ENCODE results near the gene OR5K4.
A peak's percentile ranks its signal among the peaks of the same experiment; 100 is the strongest.

The OR5K4 gene, protein sequence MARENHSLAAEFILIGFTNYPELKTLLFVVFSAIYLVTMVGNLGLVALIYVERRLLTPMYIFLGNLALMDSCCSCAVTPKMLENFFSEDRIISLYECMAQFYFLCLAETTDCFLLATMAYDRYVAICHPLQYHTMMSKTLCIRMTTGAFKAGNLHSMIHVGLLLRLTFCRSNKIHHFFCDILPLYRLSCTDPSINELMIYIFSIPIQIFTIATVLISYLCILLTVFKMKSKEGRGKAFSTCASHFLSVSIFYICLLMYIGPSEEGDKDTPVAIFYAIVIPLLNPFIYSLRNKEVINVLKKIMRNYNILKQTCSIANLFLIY

DNA sequence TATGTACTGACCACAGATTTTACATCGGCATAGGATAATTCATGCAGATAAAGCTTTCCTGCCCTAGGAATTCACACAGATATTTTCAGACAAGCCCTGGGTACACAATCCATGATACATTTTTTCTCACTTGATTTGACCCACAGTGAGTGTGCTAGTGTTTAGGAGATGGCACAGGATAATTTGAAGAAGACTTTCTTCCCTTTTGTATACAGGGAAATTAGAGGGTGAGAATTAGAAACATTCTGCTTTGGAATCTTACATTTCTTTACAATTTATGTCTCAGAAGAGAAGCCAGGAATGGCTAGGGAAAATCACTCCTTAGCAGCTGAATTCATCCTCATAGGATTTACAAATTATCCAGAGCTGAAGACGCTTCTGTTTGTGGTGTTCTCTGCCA lies at the start of gene OR5K4:
OR5K4 (plus strand) TSS at position 301 of the 400 bp plus-strand sequence; CDS start at position 301, 0 bp downstream.
- DNase-seq = no peak

DNA sequence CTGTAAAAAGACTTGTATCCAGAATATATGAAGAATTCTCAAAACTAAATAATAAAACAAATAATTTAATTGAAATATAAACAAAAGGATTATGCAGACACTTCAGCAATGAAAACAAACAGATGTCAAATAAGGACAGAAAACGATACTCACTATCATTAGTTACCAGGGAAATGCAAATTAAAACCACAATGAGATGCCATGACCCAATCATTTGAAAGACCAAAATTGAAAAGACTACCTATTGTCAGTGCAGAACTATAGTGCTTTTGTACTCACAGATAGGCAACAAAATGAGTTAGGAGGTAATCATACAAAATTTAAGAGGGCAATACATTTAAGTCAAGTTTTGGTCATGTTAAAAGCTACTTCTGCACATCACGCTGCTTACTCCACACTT lies 31.6 kb upstream of the OR5K4 start:
- DNase-seq = no peak

DNA sequence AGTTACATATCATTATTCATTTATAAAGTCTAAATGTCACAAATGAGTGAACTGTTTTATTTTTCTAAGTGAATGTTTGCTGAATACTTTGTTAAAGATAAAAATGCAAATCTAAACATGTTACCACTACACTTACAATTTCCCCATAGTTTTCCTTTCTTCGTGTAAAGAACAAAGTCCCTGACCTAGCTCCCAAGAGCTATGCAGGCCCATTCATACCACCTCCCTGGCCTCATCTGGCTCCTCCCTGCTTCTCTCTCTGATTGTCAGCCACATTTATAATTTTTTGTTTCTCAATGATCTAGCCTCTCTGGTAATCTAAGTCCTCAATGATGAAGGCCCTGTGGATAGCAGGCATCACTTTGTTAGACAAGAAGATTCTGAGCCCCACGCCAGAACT lies 31.0 kb upstream of the OR5K4 start:
- DNase-seq = no peak

DNA sequence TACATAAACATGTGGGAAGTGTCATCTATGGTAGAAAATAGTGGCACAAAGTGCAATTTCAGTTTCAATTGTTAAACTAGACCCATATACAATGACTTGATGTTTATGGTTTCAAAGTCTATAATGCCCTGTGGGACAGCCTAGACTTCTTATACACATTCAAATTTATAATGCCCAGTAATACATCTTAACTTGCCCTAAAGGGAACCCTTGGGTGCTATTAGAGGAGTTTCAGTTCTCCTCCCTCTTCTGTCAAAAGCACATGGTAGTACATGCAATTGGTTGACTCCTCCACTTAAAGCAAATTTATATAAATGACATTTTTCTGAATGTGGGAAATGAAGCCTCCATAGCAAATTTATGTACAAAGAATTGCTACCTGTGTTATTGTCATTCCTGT lies 30.2 kb upstream of the OR5K4 start:
- no peak for DNase-seq

DNA sequence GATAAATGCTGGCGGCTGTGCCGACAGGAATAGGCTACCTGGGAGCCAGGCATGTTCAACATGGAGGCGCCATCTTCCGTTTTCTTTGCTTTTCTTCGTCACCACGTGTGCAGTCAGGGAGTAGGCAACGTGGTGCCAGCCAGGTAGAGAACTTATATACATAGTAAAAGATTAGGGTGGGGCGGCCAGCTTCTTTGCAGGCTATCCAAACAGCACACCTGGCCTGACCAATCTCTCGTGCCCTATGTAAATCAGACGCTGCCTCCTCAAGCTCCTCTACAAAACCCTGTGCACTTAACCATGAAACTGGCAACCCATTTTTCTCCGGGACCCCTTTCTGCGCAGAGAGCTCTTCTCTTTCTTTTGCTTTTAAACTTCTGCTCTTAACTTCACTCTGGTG lies 28.6 kb upstream of the OR5K4 start:
- DNase-seq = no peak

DNA sequence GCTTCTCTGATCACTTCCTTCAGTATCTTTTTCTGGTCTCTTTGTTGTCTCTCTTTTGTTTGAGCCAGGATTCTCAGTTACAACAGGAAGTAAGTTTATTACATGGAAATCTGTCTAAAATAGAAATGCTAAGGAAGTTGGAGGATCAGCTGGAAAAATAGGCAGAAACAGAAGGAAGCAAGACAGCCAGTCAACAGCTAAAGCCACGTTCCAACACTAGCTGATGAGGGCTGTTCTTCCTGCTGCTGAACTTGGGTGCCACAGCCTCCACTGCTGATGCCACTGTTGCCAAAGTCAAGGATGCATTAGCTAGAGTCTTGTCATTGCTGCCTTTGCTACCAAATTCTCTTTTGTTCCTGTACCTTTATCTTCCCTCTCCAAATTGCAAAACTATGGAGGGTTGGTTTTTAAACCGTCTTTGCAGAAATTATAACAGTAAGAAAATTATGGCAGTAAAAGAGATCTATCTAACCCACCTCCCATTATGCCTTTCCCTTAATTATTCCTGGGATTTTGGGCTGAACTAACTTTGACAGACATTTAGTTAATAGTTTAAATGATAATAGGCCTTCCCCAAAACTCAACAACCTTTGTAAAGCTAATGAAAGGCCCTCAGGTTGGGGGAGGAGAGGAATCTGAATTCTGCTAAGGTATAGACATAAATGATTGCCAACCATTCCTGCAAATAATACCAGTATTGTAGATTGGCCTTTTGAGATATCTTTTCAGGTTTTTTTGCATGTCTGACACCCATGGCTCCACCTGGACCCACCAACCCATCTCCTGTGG lies 27.4 kb upstream of the OR5K4 start:
- DNase-seq = no peak

DNA sequence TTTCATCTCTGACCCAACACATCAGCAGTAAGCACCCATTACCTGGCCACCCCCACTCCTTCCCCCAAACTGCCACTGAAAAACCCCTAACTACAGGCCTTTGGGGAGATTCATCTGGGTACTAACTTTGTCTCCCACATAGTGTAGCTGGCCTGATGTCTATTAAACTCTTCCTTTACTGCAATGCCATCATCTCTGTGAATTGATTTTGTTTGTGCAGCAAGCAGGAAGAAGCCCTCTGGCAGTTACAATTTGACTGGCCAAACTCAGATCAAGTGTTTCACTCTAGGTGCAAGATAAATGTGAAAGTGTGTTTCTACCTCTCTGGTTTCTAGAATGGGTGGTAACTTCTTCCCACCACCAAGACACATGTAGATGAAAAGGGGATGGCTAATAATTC lies 26.7 kb upstream of the OR5K4 start:
- no peak for DNase-seq

DNA sequence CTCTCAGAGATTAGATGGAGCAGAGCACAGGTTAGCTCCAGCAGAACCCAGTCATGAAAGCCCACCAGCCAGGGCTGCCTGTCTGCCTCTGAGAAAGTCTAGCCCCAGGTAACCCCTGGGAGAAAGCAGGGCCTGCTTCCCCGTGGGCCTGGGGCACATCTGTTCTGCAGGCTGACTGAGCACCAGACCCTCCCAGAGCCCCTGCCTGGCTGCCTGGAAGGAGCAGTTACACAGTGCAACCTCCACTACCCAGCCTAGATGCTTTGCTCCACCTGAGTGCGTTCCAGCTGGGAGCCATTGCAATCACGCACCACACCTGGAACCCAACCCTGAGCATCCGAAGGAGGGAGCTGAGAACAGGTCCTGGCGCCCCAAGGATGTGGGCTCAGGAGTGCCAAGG lies 24.7 kb upstream of the OR5K4 start:
- DNase-seq = no peak

DNA sequence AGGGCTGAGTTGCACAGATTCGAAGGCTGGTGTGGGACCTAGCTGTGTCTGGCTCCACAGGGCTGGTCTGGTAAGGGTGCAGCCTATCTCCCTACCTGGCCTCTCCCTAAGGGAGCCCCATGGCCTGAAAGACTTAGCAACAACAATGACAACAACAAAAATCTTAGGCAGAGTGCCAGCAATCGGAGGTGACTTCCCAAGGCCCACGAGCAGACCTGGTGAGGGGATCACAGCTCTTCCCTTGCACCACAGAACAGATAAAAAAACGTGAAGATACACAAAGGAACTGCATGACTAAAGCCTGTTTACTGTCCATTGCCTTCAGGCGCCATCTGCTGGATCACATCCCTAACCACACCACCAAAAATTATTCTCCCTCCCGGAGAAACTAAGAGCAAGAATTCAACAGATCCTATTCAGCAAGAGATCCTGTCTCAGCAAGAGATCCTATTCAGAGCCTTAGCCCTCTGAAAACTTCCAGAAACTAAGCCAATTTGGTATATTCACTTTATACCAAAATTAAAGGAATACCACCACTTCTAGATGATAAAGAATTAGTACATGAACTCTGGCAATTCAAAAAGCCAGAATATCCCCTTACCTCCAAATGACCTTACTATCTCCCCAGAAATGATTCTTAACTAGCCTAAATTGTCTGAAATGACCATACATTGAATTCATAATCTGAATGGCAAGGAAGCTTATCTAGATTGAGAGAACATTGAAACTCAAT lies 24.1 kb upstream of the OR5K4 start:
- peak; percentile 78 for DNase-seq

DNA sequence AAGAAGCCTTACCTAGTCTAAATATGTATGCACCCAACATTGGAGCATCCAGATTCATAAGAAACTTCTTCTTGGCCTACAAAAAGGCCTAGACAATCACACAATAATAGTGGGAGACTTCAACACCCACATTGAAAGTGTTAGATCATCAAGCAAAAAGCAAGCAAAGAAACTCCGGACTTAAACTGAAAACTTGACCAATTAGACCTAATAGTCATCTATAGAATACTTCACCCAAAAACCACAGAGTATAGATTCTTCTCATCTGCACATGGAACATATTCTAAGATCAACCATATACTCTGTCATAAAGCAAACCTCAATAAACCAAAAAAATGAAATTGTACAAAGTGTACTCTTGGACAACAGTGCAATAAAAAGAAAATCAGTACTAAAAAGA lies 22.3 kb upstream of the OR5K4 start:
- no peak for DNase-seq

DNA sequence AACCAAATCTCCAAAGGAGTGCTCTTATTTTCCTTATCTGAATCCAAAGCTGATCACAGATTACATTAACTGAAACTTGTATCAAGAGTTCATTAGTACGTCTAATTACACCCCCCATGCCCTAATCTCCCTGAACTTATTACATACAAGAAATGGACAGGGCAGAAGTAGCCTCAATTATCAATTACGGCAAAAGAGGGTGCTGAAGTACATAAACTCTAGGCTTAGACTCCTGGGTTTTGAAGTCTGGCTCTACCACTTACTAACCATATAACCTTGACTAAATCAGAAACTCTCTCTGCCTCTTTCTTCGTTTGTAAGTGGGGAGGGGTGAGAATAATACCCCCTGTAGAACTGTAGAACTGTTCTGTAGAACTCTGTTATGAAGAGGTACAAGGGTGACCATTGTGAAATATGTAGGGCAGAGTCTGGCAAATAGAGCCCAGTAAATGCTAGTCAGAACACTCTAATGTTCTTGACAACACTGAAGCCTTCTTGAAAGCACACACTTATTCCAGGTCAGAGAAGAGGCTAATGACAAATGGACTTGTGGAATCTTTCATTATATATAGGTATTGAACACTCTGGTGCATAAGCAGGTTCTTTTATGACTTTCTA lies 19.6 kb upstream of the OR5K4 start:
- no peak for DNase-seq

DNA sequence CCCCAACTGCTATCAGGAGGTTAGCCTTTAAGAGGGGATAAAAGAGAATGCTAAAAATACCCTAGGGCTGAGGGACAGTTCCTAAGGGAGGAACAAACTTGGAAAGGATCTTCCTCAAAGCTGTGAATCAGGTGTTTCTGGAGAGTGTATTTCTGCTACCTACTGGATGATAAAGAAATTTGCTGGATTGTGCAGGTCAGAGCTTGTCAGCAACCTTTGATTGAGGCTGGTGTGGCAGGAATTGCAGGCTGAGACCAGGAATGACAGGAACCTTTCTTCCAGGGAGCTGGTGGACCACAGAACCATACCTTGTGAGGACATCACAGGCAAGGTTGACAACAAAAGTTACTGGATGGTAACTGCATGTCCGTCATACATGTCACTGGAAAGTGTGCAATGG lies 14.6 kb upstream of the OR5K4 start:
- DNase-seq = no peak

DNA sequence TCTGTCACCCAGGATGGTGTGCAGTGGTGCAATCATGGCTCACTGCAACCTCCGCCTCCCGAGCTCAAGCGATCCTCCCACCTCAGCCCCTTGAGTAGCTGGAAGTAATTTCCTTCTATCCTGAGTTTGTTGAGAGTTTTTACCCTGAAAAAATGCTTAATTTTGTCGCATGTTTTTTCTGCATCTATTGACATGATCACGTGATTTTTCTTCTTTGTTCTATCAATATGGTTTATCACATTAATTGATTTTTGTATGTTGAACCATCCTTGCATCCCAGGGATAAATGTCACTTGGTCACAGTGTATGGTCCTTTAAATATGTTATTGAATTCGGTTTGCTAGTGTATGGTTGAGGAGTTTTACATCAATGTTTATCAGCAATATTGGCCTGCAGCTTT lies 11.9 kb upstream of the OR5K4 start:
- DNase-seq = no peak

DNA sequence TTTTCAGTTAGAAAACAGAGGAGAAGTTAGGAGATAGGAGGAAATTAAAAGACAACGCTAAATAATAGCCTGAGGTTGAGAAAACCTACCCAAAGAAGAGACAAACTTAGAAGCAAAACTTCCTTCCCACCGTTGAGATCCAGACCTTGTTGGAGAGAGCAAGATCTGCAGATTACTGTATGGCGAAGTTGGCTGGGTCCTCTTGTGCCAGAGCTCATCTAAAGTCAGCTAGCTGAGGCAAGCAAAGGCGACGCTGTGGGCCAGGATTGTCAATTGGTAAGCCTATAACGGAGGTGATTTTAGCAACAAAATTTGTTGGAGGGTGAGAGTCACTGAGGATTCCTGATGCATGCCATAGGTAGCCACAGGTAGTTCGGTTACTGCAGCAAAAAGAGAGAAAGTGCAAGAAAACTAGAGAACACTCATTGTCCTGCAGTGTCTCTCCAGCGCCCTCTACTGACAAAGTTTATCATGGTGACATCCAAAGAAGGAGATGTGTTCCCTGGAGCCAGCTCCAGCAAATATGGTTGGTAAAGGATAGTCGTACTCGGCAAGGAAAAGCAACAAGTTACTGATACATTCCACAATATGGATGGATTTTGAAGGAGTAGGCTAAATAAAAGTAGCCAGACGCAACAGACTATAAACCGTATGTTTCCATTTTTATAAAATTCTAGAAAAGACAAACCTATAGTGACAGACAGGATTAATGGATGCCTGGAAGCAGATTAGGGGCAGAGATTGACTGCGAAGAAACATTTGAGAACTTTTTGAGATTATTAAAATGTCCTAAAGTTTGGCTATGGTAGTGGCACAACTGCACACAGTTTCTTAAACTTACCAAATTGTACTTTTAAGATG lies 9.8 kb upstream of the OR5K4 start:
- no peak for DNase-seq

DNA sequence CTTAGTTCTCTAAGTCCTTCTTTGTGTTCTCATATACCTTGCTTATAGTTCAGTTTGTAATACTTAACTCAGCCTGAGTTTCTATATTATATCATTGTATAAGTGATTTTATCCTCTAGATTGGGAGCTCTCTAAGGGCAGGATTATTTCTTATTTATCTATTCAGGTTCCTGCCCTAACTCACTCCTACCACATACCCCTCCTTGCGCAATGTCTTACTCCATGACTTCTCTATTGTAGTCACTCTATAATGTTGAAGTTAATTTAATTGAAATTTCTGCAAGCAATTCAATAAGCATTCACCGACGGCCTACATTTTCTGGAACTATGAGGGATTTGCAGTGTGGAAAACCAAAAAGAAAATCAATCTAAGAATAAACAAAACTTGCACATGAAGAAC lies 3.6 kb upstream of the OR5K4 start:
- no peak for DNase-seq

DNA sequence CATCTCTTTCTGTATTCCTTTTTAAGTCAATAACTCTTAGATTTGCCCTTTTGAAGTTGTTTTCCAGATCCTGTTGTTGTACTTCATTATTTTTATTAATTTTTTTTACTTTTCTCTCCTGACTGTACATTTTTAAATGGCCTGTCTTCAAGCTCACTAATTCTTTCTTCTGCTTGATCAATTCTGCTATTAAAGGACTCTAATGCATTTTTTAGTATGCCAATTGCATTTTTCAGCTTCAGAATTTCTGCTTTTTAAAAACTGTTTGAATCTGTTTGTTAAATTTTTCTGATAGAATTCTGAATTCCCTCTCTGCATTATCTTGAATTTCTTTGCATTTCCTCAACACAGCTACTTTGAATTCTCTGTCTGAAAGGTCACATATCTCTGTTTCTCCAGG lies 5.6 kb downstream of the OR5K4 start:
- DNase-seq = no peak

DNA sequence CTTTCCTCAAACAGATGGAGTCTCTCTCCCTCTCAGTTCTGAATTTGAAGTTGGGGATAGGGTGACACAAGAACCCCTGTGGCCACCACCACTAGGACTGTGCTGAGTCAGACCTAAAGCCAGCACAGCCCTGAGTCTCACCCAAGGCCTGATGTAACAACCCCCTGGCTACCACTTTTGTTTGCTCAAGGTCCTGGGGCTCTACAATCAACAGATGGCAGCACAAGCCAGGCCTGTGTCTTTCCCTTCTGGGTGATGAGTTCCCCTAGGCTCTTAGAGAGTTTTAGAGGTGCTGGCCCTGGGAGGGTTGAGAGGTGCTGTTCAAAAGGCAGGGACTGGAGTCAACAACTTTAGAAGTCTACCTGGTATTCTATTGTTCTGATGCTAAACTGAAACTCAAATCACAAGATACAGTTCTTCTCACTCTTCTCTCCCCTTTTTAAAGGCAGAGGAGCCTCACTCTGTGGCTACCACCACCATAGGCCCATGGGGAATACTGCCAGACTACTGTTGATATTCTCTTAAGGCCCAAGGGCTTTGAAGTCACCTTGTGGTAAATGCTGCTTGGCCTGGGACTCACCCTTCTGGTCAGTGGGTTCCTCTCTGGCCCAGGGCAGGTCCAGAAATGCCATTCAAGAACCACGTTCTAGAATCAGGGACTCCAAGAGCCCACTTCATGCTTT lies 6.5 kb downstream of the OR5K4 start:
- DNase-seq = no peak

DNA sequence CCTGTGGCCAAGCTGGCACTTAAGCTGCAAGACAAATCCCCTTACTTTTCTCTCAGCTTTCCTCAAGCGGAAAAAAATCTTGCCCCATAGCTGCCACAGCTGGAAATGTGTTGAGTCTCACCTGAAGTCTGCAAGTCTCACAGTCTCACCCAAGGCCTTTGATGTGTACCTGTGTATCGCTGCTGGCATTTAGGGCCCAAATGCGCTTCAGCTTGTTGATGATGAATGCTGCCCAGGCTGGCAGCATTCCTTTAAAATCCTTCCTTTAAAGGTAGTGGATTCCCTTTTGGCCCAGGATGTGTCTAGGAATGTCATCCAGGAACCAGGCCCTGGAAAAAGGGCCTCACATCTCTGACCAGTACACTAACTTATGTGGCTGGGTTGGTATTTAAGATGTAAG lies 7.0 kb downstream of the OR5K4 start:
- no peak for DNase-seq

DNA sequence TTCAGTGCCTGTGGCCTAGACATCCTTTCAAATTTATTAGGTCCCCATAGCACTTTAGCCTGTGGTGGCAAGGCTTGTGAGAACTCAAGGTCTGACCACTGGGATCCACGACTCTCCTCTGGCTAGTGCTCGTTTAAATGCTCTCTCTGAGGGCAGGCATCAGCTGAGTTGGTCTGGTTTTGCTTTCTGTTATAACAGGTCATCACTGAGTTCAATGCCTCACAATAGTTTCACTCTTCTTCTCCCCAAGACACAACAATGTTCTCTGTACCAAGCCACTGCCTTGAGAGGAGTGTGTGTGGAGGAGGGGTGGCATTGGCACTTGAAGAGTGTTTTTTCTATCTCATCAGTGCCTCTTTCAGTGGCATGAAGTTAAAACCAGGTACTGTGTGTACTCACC lies 7.6 kb downstream of the OR5K4 start:
- no peak for DNase-seq

DNA sequence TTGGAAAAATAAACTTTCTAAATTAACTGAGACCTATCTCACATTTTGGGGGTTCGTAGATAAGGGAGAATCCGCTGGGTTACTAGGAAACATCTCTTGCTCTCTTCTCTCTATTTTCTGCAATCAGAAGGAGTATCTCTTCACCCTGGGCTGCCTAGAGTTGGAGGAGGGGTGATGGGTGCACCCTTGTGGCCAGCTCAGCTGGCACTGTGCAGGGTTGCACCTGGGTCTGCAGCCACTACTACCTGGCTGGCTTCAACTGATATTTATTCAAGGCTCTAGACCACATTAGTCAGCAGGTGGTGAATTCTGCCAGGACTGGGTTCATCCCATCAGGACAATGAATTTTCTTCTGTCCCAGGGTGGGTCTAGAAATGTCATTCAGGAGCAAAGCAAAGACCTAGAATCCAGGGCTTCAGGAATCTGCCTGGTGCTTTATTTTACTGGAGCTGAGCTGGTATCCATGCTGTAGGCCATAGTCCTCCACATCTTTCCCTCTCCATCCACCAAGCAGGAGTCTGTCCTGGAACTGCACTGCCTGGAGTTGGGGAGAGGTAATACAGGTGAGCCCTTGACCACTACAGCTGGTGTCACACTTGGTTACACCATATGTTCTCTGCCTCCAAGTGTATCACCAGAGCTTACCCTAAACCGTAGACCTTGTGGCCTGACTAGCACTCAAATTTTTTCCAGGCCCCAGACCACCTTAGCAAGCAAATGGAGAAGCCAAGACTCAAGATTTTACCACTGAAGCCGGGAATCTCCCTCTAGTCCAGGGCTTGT lies 14.0 kb downstream of the OR5K4 start:
- no peak for DNase-seq

DNA sequence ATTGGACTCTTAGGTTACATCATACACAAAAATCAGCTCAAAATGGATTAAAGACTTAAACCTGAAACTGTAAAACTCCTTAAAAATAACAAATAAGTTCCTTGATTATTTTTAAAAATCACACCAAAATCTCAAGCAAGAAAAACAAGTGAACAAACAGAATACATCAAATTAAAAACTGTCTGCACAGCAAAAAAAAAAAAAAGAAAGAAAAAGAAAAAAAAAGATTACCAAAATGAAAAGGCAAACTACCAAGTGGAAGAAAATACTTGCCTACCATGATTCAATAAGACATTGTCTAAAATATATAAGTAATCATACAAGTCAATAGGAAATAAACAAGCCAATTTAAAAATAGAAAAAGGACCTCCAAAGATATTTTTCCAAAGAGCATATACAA lies 17.5 kb downstream of the OR5K4 start:
- no peak for DNase-seq
